Measurements from ENCODE around the gene EGFL8.

- TF ChIP-seq CTCF (conservative IDR thresholded peaks at IDR 0.05; ENCODE audit: low read length) (no peak), EZH2phosphoT487 (IDR thresholded peaks at IDR 0.05; ENCODE audit: borderline replicate concordance) (no peak)
These were observed 23.9 kb upstream of the EGFL8 start for GRCh38 chr6:32140420-32141046.

Data from Loucy (cell line).